GM19452 (cell line): ENCODE results near the gene MYH7.
"Not testable (repeated sequence)": the region's sequence is repeated elsewhere in the genome, so short reads cannot be mapped to it uniquely, and the experiment has no call there.

Experiments
- ATAC-seq: cut with Tn5 transposase; IDR thresholded peaks from one replicate; pipeline ENCODE4 v1.9.1; 2021; ENCODE audit not compliant: unreplicated experiment

The MYH7 gene

DNA sequence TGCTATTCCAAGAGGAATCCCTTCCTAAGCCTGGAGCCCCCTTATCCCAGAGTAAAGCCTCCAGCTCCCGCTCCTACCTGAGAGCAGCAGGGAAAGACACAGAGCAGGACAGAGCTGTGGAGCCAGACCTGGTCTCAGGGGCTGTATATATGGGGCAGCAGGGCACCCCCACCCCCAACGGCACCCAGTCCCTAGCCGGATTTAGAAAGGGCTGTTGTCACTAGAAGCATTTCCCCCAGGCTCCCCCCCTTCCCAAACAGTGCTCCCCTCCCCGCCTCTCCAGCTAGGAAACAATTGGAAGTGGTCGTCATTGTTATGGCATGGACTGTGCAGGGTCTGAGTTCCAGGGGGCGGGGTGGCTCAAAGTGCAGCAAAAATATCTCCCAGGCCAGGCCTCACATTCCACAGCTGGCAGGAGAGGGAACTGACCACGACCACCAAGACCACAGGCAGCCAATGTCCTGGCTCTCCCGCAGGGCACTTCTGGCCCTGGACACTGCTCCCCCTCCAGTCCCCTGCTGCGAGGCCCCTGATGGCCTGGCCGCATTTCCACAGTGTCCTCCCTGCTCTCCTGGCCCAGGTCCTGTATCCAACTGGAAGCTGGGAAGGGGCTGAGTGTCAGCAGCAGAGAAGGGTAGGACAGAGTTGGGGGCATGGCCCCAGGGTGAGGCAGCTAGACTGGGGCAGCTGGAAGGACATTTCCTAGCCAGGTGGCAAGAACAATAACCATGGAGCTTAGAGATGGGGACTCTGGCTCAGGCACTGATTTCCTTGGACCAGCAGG, at the start of gene MYH7:
MYH7 (minus strand) TSS at position 118 of the 784 bp plus-strand sequence. CDS start 1,928 bp downstream, outside the sequence.
- no peak for ATAC-seq

DNA sequence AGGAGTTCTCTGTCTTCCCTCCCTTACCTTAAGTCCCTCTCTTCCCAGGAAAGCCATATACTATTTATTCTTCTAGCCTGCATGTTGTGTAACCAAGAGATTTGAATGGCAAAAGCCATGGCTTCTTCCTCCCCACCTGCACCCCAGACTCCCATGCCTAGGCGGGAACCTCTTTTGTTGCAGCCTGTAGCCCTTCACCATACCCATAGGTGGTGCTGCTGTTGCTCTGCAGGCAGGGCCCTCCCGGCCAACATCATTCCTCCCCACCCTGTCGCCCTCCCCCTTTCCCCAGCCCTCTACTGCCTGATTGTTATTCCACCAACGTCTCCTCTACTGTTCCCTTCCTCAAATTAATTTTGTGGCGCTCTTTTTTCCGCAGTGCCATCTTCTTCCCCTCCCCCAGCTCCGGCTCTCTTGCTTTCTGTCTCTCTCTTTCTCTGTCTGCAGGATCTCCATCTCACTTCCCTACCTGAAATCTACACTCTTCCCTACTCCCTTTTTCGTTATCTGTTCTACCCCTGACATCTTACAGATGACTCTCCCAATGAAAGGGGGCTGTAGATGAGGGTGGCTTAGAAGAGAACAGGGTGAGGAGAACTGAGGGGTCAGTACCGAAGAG, 47.9 kb upstream of the MYH7 start:
- no peak for ATAC-seq

- no peak for ATAC-seq
Measured at GRCh38 chr14:23482823-23483148, 47.3 kb upstream of the MYH7 start.

GRCh38 chr14:23481979-23482822, 46.7 kb upstream of the MYH7 start:
- ATAC-seq = no peak

DNA sequence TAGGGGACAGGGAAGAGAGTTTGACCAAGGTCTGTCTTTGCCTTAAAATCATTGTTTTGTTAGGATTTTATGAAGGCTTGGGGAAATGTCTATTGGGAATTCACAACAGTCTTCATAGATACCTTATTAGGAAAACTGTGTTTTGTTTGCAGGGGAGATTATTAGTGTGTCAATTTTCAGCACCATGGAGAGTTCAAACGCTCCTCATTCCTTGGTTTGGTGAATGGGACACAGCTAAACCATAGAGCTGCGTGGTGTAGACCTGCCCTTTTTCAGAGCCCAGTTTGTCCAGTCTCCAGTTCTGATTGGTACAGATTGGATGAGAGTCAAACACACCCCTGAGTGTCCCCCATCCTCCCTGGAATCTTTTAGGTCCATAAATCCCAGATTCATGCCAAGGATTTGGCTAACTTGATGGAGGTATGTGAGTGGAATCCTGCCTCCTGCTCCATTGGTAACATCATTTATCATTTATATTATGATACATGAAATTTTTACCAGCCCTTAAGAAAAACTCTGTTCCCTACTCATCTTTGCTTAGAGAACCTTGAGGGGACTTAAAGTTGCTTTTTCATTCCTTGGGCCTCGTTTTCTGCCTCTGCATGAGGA, 46.0 kb upstream of the MYH7 start:
- ATAC-seq = no peak

- ATAC-seq = no peak
Measured at GRCh38 chr14:23478109-23478759, 42.8 kb upstream of the MYH7 start.

GRCh38 chr14:23470947-23471346, 35.5 kb upstream of the MYH7 start:
- no peak for ATAC-seq

GRCh38 chr14:23469906-23470403, 34.5 kb upstream of the MYH7 start:
- ATAC-seq = no peak

DNA sequence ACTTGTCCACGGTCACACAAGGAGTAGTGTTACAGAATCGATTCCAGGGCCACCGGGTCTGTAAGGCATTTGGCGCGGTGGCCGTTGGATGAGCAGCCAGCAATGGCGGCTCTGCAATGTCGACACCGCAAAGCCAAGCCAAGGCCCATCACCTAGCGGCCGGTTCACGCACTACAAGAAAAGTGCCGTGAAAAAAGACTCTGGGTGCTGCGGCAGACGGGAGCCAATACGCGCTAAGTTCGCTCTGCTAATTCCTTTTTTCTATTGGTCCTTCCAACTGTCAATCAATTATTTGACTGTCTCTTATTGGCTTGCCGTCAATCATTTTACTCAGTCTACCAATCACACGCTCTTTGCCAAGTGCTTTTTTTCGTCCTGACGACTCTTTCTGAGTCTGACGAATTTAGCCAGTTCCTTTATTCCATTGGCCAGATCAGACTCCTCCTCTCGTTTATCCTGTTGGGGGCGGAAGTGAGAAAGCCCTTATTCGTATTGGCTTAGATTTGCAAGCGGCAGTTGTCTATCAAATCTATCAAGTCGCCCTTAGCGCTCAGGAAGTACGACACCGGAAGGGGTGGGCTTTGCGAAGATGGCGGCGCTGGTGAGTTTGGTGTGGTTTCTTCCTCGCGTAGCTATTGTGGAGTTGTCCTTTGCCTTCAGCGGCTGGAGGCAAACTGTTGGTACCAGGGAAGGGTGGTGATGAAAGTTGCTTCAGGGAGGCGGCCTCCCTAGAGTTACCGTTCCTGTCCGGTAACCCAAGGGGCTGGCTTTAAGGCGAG, 33.9 kb upstream of the MYH7 start, which contains the start of gene NGDN:
NGDN (plus strand) TSS at position 577 of the 779 bp plus-strand sequence; CDS start at position 590, 13 bp downstream.
- ATAC-seq = peak; percentile 97

GRCh38 chr14:23468704-23469126, 33.3 kb upstream of the MYH7 start:
- ATAC-seq = no peak

- ATAC-seq = no peak
Measured at GRCh38 chr14:23465261-23465660, 29.8 kb upstream of the MYH7 start.

- ATAC-seq = no peak
Measured at GRCh38 chr14:23464700-23465099, 29.2 kb upstream of the MYH7 start.

DNA sequence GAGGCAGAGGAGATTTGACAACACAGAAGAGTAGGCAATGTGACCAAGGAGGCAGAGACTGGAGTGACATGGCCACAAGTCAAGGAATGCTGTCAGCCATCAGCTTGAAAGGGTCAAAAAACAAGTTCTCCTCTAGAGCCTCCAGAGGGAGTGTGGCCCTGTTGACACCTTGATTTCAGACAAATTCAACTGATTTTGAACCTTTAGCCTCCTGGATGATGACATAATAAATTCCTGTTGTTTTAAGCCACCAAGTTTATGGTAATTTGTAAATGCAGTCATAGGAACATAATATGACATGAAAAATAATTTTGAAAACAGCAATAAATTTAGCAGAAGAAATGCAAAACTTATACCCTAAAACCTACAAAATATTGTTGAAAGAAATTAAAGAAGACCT, 25.5 kb upstream of the MYH7 start:
- ATAC-seq = no peak

- no peak for ATAC-seq
Measured at GRCh38 chr14:23457587-23458445, 22.4 kb upstream of the MYH7 start.

- ATAC-seq = not testable (repeated sequence)
Measured at GRCh38 chr14:23456883-23457586, 21.6 kb upstream of the MYH7 start.

DNA sequence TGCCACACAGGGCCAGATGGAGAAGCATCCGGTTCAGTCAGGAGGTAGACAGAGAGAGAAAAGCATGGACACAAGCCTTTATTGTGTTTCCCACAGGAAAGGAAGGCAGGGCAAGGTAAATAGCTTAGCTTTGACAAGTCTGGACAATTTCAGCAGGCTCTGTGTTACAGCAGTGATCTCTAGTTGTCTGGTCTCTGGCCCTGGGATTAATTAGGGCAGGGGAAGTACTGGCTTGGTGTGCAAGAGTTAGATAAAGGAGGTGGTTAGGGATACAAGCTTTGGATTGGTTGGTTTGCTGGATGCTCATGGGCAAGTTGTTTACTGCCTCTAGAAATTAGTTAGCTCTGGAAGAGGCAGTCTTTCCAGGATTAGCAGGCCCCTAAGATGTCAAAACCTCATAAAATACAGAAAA, 19.0 kb upstream of the MYH7 start:
- no peak for ATAC-seq

DNA sequence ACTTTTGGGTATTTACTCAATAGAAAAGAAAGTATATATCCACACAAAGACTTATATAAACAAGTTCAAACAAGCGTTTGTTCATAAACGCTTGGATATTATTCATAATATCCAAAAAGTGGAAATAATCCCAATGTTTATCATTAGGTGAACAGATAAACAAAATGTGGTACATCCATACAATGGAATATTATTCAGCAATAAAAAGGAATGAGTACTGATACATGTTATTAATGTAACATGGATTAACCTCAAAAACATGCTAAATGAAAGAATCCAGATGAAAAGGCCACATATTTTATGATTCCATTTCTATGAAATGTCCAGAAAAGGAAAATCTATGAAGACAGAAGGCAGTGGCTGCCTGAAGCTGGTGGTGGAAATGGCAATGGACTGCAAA, 16.8 kb upstream of the MYH7 start:
- ATAC-seq = no peak

- no peak for ATAC-seq
Measured at GRCh38 chr14:23450379-23450778, 14.9 kb upstream of the MYH7 start.
